ENCODE results near the gene ACKR3. TPM values are rescaled to one million over a fixed set of nuclear protein-coding genes. Genes with fewer than 3 reads are reported as not detected.

ACKR3 gene
- total RNA-seq, 1 donor from 2014 or later: 12.2 TPM

GRCh38 chr2:236570081-236570868, 650 bp downstream of the ACKR3 start:
- DNase-seq: peak; percentile 55

DNA sequence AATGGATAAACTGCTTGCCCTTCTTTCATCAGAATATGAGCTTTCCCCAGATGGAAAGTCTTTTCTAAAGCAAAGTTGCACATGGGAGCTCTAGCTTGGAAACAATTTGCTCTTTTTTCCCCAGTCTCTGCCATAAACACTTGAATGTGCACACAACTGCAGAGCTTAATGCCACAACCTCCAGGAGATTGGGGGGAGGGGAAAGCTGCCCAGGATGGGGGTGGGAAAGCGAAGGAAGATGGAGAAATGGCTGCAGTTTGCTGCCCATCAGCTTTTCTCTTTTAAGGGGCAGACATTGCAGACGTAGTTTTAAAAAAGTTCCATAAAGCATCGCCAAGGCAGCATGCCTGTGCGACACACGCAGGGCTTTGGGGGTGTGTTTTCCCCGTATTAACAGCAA, 1.5 kb downstream of the ACKR3 start:
- no peak for DNase-seq

- peak; percentile 71 for DNase-seq
These were observed 2.9 kb downstream of the ACKR3 start for GRCh38 chr2:236572482-236572881.

DNA sequence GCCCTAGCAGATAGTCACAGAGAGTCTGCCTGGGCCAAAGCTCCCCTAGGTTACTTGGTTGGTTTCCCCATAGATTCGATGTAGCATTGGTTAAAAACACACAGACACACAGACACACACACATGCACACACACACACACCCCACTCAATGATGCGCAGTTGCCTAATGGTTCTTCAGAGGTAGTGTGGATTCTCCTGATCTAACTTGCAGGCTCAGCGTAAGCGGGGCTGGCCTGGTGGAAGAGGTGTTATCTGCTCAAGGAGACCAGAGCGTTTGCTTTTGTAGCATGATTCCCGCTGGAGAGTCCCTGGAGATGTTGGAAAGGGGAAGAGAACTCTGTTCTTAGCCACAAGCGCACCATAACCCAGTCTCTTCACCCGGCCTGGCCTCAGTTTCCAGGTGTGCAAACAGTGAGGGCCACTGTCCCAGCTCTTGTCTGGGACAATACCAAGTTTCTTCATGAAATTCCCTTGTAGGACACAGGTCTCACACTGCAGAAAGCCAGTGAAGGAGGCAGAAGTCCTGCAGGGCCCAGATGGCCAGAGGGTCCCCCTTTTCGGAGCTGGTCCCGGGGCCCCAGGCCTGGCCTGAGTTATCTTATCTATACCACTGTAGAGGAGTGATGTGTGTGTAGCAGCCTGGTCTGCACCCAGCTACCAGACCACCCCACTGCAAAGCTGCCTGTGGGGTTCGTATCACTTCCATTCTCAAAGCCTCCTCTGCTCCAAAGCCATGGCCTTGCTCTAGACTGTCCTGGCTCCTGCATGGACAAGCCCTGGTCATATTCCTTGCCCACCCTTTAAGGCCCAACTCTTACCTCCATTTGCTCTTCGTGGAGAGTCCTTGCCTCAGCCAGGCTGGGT, 3.7 kb downstream of the ACKR3 start:
- DNase-seq: no peak

DNA sequence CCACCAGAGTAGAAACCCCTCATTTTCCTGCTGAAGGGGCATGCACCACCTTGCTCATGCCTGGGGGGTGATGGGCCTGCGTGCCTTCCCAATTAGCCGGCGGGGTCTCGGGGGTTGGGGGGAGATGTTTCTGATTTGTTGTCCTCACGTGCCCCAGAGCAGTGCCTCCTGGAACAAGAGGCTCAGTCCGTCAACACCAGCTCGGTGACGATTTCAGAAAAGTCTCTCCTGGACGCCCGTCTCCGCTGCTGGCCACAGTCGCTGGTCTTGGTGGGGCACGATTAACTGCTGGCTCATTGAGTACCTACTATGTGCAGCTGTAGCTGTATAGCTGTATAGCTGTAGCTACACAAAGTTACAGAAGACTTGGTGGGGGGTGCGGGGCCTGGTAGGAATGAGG, 4.4 kb downstream of the ACKR3 start:
- no peak for DNase-seq

DNA sequence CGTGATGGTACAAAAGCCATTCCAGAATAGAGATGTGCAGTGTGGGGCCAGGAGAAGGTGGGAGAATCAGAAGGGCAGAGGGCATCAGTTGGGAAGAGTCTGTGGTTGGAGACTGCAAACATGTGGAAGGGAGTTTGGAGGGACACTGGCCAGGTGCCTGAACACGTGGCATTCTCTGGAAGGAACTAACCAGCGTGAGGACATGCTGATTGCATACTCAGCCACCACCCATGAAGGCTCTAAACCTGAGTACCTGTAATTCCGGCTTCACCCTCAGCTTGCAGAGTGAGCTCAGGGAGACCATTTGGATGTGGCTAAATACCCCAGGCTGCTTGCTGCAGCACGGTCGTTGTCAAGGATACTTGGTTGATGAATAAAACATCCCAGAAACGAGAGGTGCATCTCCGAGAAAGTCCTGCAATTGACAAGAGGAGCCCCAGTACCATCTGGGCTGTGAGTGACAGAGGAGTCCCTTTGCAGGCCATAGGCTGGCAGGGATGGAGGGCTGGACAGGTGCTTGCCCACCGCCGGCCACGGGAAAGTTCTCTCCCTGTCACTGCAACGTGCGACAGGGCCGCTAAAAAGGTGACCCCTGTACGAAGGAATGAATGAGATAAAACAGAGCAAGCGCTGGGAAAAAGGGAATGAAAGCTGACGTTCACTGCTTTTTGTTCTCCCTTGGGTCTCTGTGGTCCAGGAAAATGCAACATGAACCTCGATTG, 5.0 kb downstream of the ACKR3 start:
- DNase-seq: peak; percentile 45

DNA sequence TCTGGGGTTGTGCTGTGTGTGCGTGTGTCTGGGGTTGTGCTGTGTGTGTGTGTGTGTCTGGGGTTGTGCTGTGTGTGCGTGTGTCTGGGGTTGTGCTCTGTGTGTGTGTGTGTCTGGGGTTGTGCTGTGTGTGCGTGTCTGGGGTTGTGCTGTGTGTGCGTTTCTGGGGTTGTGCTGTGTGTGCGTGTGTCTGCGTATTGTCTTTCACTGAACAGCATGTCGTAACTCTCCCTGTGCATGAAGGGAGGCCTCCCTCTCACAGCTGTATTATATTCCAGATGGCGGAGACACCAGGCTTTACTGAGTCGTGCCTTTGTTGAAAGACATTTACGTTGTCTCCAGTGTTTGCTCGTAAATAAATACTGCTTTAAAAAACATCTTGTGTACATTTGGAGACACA, 5.9 kb downstream of the ACKR3 start:
- DNase-seq: no peak

GRCh38 chr2:236576087-236576486, 6.5 kb downstream of the ACKR3 start:
- peak; percentile 71 for DNase-seq

- no peak for DNase-seq
These were observed 7.3 kb downstream of the ACKR3 start for GRCh38 chr2:236576953-236577352.

GRCh38 chr2:236577481-236578410, 8.1 kb downstream of the ACKR3 start:
- no peak for DNase-seq

DNA sequence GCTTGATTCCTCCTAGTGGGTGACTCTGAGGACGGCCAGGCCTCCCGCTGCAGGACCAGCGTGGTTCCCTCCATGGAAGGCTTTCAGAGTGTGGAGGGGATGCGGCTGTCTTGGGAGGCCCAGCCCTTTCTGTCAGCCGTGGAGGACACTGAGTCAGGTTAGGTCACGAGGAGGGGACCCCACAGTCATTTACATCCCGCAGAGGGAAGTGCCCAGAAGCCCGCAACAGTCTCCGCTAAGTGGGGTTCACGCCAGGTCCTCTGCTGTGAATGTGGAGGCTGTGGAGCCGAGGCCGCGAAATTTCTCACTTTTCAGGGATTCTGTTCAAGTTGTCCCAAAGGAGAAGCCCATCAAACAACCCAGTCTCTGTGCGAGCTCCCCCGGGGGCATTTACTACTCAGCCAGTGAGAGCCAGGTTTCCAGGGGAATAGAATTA, 8.8 kb downstream of the ACKR3 start:
- no peak for DNase-seq

- DNase-seq: no peak
These were observed 9.6 kb downstream of the ACKR3 start for GRCh38 chr2:236579048-236579745.

- DNase-seq: no peak
These were observed 10.2 kb downstream of the ACKR3 start for GRCh38 chr2:236579746-236580315.

GRCh38 chr2:236580746-236581355, 11.2 kb downstream of the ACKR3 start:
- DNase-seq: no peak

- DNase-seq: no peak
These were observed 11.9 kb downstream of the ACKR3 start for GRCh38 chr2:236581546-236581945.

DNA sequence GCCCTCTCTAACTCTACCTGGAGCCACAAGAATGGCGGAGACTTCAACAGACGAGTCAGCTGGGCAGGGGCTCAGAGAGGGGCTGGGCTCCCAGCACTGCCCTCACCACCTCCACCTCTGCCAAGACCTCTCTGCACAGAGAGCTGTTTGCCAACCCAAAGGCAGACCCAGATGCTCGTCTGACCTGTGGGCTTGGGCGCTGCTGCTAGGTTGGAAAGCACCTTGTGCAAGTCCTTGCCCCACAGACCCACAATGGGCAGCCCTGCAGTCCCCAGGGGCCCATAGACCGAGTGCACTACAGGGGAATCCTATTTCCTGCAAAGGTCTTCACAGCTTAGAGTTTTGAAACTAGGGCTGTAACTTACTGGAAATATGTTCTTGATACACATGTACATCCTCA, 13.3 kb downstream of the ACKR3 start:
- no peak for DNase-seq

DNA sequence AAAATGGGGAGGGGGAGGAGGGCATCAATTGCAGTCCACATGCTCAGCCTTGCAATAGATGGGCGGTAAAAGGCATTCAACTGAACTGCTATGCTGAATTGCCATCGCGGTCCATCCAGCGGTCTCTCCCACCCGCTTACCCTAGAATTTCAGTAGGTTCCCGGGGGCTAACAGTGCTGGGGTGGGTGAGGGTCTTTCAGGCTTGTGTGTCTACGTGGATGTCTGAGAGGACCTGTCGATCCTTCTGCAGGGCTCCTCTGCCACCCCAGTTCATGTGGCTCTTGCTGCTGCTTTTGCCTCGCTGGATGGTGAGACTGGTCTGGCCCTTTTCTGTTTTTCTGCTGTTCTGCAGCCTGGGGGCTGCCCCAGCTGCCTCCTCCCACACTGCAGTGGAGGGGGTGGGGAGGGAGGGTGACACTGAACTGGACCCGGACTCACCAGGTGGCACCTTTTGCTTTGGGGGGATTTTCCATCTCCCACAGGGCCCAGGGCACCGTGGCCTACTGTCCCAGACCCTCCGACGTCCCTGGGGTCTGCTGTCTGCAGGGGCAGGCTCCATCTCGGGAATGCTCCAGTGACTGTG, 14.1 kb downstream of the ACKR3 start:
- DNase-seq: no peak

- no peak for DNase-seq
These were observed 15.1 kb downstream of the ACKR3 start for GRCh38 chr2:236584521-236585384.

GRCh38 chr2:236585966-236586365, 16.3 kb downstream of the ACKR3 start:
- DNase-seq: no peak

All from tongue (tissue), 2 donors.